A549 (cell line): ENCODE data around the gene ERCC2.

ENCODE experiments used
- CHD4 ChIP-seq: fragments of 200-600 bp; sonication (generic); IDR thresholded peaks from 2 replicates; pipeline ENCODE4 v1.6.1; 2016; ENCODE audit warnings: antibody characterized with exemption, mild to moderate bottlenecking, borderline replicate concordance
- CTCF ChIP-seq: fragments of >200 bp; sonication (Bioruptor Twin); formaldehyde crosslinking; IDR thresholded peaks from 3 replicates; pipeline ENCODE4 v1.5.1; 2016
- EHMT2 ChIP-seq: fragments of 200-600 bp; sonication (generic); IDR thresholded peaks from 2 replicates; pipeline ENCODE4 v1.6.1; 2016; ENCODE audit warnings: antibody characterized with exemption, low read depth, mild to moderate bottlenecking, moderate library complexity
- EP300 ChIP-seq, 2 experiments: fragments of >200 bp; sonication (Bioruptor Twin); formaldehyde crosslinking; IDR thresholded peaks; 2 replicates in 1 of 2; 3 replicates in 1 of 2; pipeline ENCODE4 v1.6.1; 2016 to 2017
- ESRRA ChIP-seq: fragments of 150-350 bp; IDR thresholded peaks from 2 replicates; pipeline ENCODE4 v1.6.1; 2014; ENCODE audit warnings: mild to moderate bottlenecking, low read length, borderline replicate concordance
- HDAC2 ChIP-seq: fragments of 200-600 bp; sonication (generic); IDR thresholded peaks from 2 replicates; pipeline ENCODE4 v1.6.1; 2016
- JUN ChIP-seq, 2 experiments: fragments of >200 bp; sonication (Bioruptor Twin); formaldehyde crosslinking; IDR thresholded peaks; 2 replicates in 1 of 2; 3 replicates in 1 of 2; pipeline ENCODE4 v1.6.1; 2016 to 2017
- KDM5A ChIP-seq: fragments of 200-600 bp; sonication (generic); IDR thresholded peaks from 2 replicates; pipeline ENCODE4 v1.6.1; 2016; ENCODE audit warnings: antibody characterized with exemption, mild to moderate bottlenecking
- MAFK ChIP-seq: fragments of 450-650 bp; IDR thresholded peaks from 2 replicates; pipeline ENCODE4 v1.6.1; 2014; ENCODE audit not compliant: partially characterized antibody
- NPAS2 ChIP-seq: fragments of 250-450 bp; sonication (Bioruptor Pico); IDR thresholded peaks from 2 replicates; pipeline ENCODE4 v1.8.0; 2022; ENCODE audit warnings: mild to moderate bottlenecking, moderate library complexity, borderline replicate concordance
- PBX3 ChIP-seq: IDR thresholded peaks from 2 replicates; pipeline ENCODE4 v1.6.1; 2012
- POLR2A ChIP-seq: IDR thresholded peaks from 2 replicates; pipeline ENCODE4 v1.6.1; 2012; ENCODE audit warnings: mild to moderate bottlenecking, low read length
- RAD21 ChIP-seq, 2 experiments: fragments of >200 bp in 1 of 2; sonication (Bioruptor Twin) in 1 of 2; formaldehyde crosslinking in 1 of 2; IDR thresholded peaks in 1 of 2; conservative IDR thresholded peaks in 1 of 2; 2 replicates in 1 of 2; 3 replicates in 1 of 2; pipeline ENCODE4 v1.6.1; 2012 to 2018; ENCODE audit warnings: inconsistent platforms in 1 of 2
- REST ChIP-seq: fragments of 200-600 bp; sonication (generic); IDR thresholded peaks from 2 replicates; pipeline ENCODE4 v1.6.1; 2016; ENCODE audit warnings: antibody characterized with exemption, mild to moderate bottlenecking, moderate library complexity

- no peak for TF ChIP-seq POLR2A
- TF ChIP-seq KDM5A: no peak
- TF ChIP-seq REST: no peak
- no peak for TF ChIP-seq NPAS2 (CRISPR knock-in tag)
- no peak for TF ChIP-seq CTCF
- TF ChIP-seq HDAC2: no peak
- no peak for TF ChIP-seq MAFK
- TF ChIP-seq PBX3: no peak
- TF ChIP-seq RAD21 (conservative IDR thresholded peaks at IDR 0.05 in 1 of 2, IDR thresholded peaks at IDR 0.05 in 1 of 2): no peak
- no peak for TF ChIP-seq JUN (IDR thresholded peaks at IDR 0.05)
- TF ChIP-seq ESRRA: no peak
- no peak for TF ChIP-seq EP300 (IDR thresholded peaks at IDR 0.05)
- no peak for TF ChIP-seq EHMT2
- no peak for TF ChIP-seq CHD4
These were observed 23.9 kb downstream of the ERCC2 start for GRCh38 chr19:45346449-45346848.
